Erythroblast (primary cell): ENCODE measurements around the gene LINS1.

ENCODE experiments used
- GATA1 ChIP-seq: IDR thresholded peaks from 2 replicates; pipeline ENCODE4 v1.6.1; 2011; ENCODE audit warnings: low read depth, mild to moderate bottlenecking, control low read depth, low read length, moderate library complexity
- POLR2A ChIP-seq: IDR thresholded peaks from 2 replicates; pipeline ENCODE4 v1.6.1; 2011; ENCODE audit warnings: mild to moderate bottlenecking, low read length

GRCh38 chr15:100650685-100651084 is 48.7 kb upstream of the LINS1 start:
- TF ChIP-seq POLR2A (no peak), GATA1 (no peak)
